Upper lobe of left lung (tissue), 4 donors: ENCODE measurements around the gene PCYT1A.
"Not testable (repeated sequence)": the region's sequence is repeated elsewhere in the genome, so short reads cannot be mapped to it uniquely, and the experiment has no call there.

Source experiments
- POLR2AphosphoS5 ChIP-seq, 2 donors: sonication (generic); formaldehyde crosslinking; IDR thresholded peaks; one replicate each; pipeline ENCODE4 v1.5.1; 2017; ENCODE audit warnings: antibody characterized with exemption in 2 of 2
- TF ChIP-seq, protein P1 (sequence below), 6 experiments: fragments of 450-650 bp in 4 of 6; fragments of 200-600 bp in 2 of 6; sonication (generic) in 2 of 6; IDR thresholded peaks; one replicate each; pipeline ENCODE4 v1.5.1; 2016 to 2019; ENCODE audit warnings: antibody characterized with exemption in 6 of 6

GRCh38 chr3:196205442-196206205 lies 81.9 kb downstream of the PCYT1A start:
- TF ChIP-seq, protein P1, sequence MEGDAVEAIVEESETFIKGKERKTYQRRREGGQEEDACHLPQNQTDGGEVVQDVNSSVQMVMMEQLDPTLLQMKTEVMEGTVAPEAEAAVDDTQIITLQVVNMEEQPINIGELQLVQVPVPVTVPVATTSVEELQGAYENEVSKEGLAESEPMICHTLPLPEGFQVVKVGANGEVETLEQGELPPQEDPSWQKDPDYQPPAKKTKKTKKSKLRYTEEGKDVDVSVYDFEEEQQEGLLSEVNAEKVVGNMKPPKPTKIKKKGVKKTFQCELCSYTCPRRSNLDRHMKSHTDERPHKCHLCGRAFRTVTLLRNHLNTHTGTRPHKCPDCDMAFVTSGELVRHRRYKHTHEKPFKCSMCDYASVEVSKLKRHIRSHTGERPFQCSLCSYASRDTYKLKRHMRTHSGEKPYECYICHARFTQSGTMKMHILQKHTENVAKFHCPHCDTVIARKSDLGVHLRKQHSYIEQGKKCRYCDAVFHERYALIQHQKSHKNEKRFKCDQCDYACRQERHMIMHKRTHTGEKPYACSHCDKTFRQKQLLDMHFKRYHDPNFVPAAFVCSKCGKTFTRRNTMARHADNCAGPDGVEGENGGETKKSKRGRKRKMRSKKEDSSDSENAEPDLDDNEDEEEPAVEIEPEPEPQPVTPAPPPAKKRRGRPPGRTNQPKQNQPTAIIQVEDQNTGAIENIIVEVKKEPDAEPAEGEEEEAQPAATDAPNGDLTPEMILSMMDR (IDR thresholded peaks at IDR 0.05), result not testable (repeated sequence)
- TF ChIP-seq POLR2AphosphoS5 (IDR thresholded peaks at IDR 0.05), result not testable (repeated sequence)
